ENCODE results near the gene SH3RF3. TPM values are rescaled to one million over a fixed set of nuclear protein-coding genes. Genes with fewer than 3 reads are reported as not detected.

SH3RF3 gene
- total RNA-seq, 2 experiments from 2014 or later: 1.9 to 2.3 TPM

DNA sequence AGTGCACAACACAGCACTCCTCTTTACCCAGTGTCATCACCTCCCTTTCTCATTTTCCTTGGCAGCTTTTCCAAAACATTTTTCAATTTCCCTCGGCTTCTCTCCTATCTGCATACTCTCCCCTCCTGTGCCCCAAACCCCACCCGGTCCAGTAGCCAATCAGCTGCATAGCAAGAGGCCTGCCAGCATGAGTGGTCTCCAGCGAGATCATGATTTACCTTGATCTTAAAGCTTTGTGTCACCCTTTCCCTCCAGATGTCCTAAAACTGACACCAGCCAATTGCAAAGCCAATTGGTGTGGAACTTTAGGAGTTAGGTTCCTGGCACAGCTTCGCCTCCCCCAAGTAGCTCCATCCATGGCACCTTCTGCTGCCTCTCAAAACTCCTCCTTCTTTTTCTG is 45.2 kb upstream of the SH3RF3 start:
- Mint-ChIP-seq H3K27ac (no peak overlapping the region), H3K27me3 (no peaks in the 10 kb centered on the region), H3K36me3 (ENCODE audit: low read depth) (no peaks in the 10 kb centered on the region), H3K9me3 (no peaks in the 10 kb centered on the region), H3K4me1 (ENCODE audit: low read depth) (peaks cover 2% of the 10 kb centered on the region), H3K4me3 (no peak overlapping the region)
- no peak for DNase-seq
- intact Hi-C loops (cut with micrococcal nuclease): no loop called here
- POLR2A ChIA-PET: no interaction called here
- ATAC-seq: no peak
- CTCF ChIA-PET: no interaction called here
- TF ChIP-seq, protein P1, sequence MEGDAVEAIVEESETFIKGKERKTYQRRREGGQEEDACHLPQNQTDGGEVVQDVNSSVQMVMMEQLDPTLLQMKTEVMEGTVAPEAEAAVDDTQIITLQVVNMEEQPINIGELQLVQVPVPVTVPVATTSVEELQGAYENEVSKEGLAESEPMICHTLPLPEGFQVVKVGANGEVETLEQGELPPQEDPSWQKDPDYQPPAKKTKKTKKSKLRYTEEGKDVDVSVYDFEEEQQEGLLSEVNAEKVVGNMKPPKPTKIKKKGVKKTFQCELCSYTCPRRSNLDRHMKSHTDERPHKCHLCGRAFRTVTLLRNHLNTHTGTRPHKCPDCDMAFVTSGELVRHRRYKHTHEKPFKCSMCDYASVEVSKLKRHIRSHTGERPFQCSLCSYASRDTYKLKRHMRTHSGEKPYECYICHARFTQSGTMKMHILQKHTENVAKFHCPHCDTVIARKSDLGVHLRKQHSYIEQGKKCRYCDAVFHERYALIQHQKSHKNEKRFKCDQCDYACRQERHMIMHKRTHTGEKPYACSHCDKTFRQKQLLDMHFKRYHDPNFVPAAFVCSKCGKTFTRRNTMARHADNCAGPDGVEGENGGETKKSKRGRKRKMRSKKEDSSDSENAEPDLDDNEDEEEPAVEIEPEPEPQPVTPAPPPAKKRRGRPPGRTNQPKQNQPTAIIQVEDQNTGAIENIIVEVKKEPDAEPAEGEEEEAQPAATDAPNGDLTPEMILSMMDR (IDR thresholded peaks at IDR 0.05): no peak

DNA sequence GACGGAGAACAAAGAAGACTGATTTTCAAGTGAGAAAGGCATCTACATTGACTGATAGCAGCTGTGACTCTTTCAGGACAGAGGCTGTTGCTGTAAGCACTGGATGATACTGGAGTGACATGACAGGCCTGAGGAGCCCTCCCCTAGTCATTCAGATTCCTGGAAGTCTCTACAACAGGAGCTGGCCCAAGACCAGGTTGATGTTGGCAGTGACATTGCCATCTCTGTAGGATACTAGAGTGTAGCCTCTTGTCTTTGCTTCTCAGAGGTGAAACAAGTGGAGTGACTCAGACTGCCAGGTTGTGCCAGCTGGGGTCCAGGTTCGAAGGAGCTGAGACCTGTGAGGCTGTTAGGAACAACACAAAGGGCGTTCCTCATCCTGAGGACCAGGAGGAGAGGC is 44.7 kb upstream of the SH3RF3 start:
- Mint-ChIP-seq H3K36me3 (ENCODE audit: low read depth) (no peaks in the 10 kb centered on the region), H3K4me3 (no peak overlapping the region), H3K27me3 (no peaks in the 10 kb centered on the region), H3K9me3 (no peaks in the 10 kb centered on the region), H3K4me1 (ENCODE audit: low read depth) (peaks cover 2% of the 10 kb centered on the region), H3K27ac (no peak overlapping the region)
- POLR2A ChIA-PET: no interaction called here
- TF ChIP-seq, protein P1 (IDR thresholded peaks at IDR 0.05): no peak
- CTCF ChIA-PET: no interaction called here
- no peak for ATAC-seq
- DNase-seq: no peak
- intact Hi-C loops (cut with micrococcal nuclease): no loop called here

GRCh38 chr2:109085912-109086742 is 42.9 kb upstream of the SH3RF3 start:
- Mint-ChIP-seq H3K4me3 (no peak overlapping the region), H3K36me3 (ENCODE audit: low read depth) (no peaks in the 10 kb centered on the region), H3K9me3 (no peaks in the 10 kb centered on the region), H3K4me1 (ENCODE audit: low read depth) (peaks cover 2% of the 10 kb centered on the region), H3K27ac (no peak overlapping the region), H3K27me3 (no peaks in the 10 kb centered on the region)
- TF ChIP-seq, protein P1 (IDR thresholded peaks at IDR 0.05): no peak
- POLR2A ChIA-PET: no interaction called here
- DNase-seq (no peak), ATAC-seq (no peak)
- CTCF ChIA-PET: no interaction called here
- intact Hi-C loops (cut with micrococcal nuclease): no loop called here

DNA sequence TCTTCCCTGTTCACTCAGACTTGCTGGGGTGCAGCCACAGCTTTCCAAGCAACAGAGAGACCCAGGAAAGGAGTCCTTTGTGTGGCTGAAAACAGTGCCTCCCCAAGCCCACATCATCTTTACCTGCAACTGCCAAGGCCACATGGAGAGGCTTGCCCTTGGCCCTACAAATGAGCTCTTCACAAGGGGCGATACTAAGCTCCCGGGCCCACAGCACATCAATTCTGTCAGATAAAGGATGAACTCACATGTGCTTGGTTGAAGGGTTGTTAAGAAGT is 42.3 kb upstream of the SH3RF3 start:
- TF ChIP-seq, protein P1 (IDR thresholded peaks at IDR 0.05): no peak
- POLR2A ChIA-PET: no interaction called here
- no peak overlapping the region for H3K4me3 Mint-ChIP-seq
- H3K27me3 Mint-ChIP-seq: no peaks in the 10 kb centered on the region
- peaks cover 2% of the 10 kb centered on the region for H3K4me1 Mint-ChIP-seq (ENCODE audit: low read depth)
- no peaks in the 10 kb centered on the region for H3K36me3 Mint-ChIP-seq (ENCODE audit: low read depth)
- H3K9me3 Mint-ChIP-seq: no peaks in the 10 kb centered on the region
- DNase-seq (no peak), ATAC-seq (no peak)
- H3K27ac Mint-ChIP-seq: no peak overlapping the region
- intact Hi-C loops (cut with micrococcal nuclease): no loop called here
- CTCF ChIA-PET: no interaction called here

- DNase-seq: no peak
- Mint-ChIP-seq H3K27me3 (no peaks in the 10 kb centered on the region), H3K4me1 (ENCODE audit: low read depth) (peaks cover 2% of the 10 kb centered on the region), H3K4me3 (no peak overlapping the region), H3K9me3 (no peaks in the 10 kb centered on the region), H3K36me3 (ENCODE audit: low read depth) (no peaks in the 10 kb centered on the region), H3K27ac (no peak overlapping the region)
- CTCF ChIA-PET: no interaction called here
- TF ChIP-seq, protein P1 (IDR thresholded peaks at IDR 0.05): no peak
- intact Hi-C loops (cut with micrococcal nuclease): no loop called here
- POLR2A ChIA-PET: no interaction called here
- no peak for ATAC-seq
These were observed 41.8 kb upstream of the SH3RF3 start for GRCh38 chr2:109087055-109087663.

Measured in activated CD8-positive, alpha-beta T cell treated with anti-CD3 and anti-CD28 coated beads for 36 hours (primary cell).